Neural progenitor cell (in vitro differentiated cells): ENCODE measurements around the gene GASK1A. TPM values are rescaled to one million over a fixed set of nuclear protein-coding genes. Genes with fewer than 3 reads are reported as not detected.

Experiments used
- DNase-seq: peaks from one replicate; pipeline ENCODE4 v3.0.0-alpha.2; 2016; ENCODE audit warnings: low spot score
- H2AFZ ChIP-seq: fragments of 200-600 bp; sonication (generic); replicated peaks from 2 replicates; pipeline ENCODE4 v1.6.1; 2016; ENCODE audit warnings: antibody characterized with exemption
- H3F3A ChIP-seq: fragments of 200-600 bp; sonication (generic); 2 replicates; pipeline ENCODE4 v1.6.1; 2016; ENCODE audit warnings: antibody characterized with exemption, low read depth
- H3K27ac ChIP-seq: fragments of 200-600 bp; sonication (generic); 2 replicates; pipeline ENCODE4 v1.5.1; 2016; ENCODE audit warnings: mild to moderate bottlenecking
- H3K27me3 ChIP-seq: fragments of 200-600 bp; sonication (generic); 2 replicates; pipeline ENCODE4 v1.6.1; 2016; ENCODE audit warnings: mild to moderate bottlenecking, moderate library complexity
- H3K36me3 ChIP-seq: fragments of 200-600 bp; sonication (generic); 2 replicates; pipeline ENCODE4 v1.5.1; 2016
- H3K4me1 ChIP-seq: fragments of 200-600 bp; sonication (generic); 2 replicates; pipeline ENCODE4 v1.6.1; 2016; ENCODE audit warnings: mixed run types
- H3K4me2 ChIP-seq: fragments of 200-600 bp; sonication (generic); 2 replicates; pipeline ENCODE4 v1.6.1; 2016
- H3K4me3 ChIP-seq: fragments of 200-600 bp; sonication (generic); 2 replicates; pipeline ENCODE4 v1.5.1; 2016
- H3K79me2 ChIP-seq: fragments of 200-600 bp; sonication (generic); 2 replicates; pipeline ENCODE4 v1.6.1; 2016; ENCODE audit warnings: low read depth
- H3K9ac ChIP-seq: fragments of 200-600 bp; sonication (generic); 2 replicates; pipeline ENCODE4 v1.6.1; 2016
- H3K9me3 ChIP-seq: fragments of 200-600 bp; sonication (generic); 2 replicates; pipeline ENCODE4 v1.5.1; 2016; ENCODE audit warnings: low read depth
- H4K20me1 ChIP-seq: fragments of 200-600 bp; sonication (generic); 2 replicates; pipeline ENCODE4 v1.6.1; 2016; ENCODE audit warnings: low read depth
- H3K27ac Mint-ChIP-seq: 3 replicates; pipeline ENCODE4 v1.8.0; 2021; ENCODE audit warnings: mixed read lengths
- H3K27me3 Mint-ChIP-seq: 2 replicates; pipeline ENCODE4 v1.8.0; 2022; ENCODE audit warnings: low read depth, mild to moderate bottlenecking, inconsistent platforms, moderate library complexity, mixed read lengths; ENCODE audit not compliant: insufficient read depth
- H3K36me3 Mint-ChIP-seq: 3 replicates; pipeline ENCODE4 v1.8.0; 2021; ENCODE audit warnings: mixed read lengths
- H3K4me1 Mint-ChIP-seq: 3 replicates; pipeline ENCODE4 v1.8.0; 2021; ENCODE audit warnings: mixed read lengths
- H3K4me3 Mint-ChIP-seq: 3 replicates; pipeline ENCODE4 v1.8.0; 2021; ENCODE audit warnings: mild to moderate bottlenecking, moderate library complexity, mixed read lengths
- H3K9me3 Mint-ChIP-seq: 3 replicates; pipeline ENCODE4 v1.8.0; 2020; ENCODE audit warnings: mixed read lengths
- EZH2 ChIP-seq: fragments of 200-600 bp; sonication (generic); IDR thresholded peaks from 2 replicates; pipeline ENCODE4 v1.6.1; 2017; ENCODE audit warnings: antibody characterized with exemption, mild to moderate bottlenecking, moderate library complexity
- EZH2phosphoT487 ChIP-seq: fragments of 200-600 bp; sonication (generic); IDR thresholded peaks from 2 replicates; pipeline ENCODE4 v1.6.1; 2017; ENCODE audit warnings: antibody characterized with exemption
- total RNA-seq: library from RNA; depleted of rRNA; stranded (reverse); fragments of >200 nt; gene quantifications from 2 replicates; pipeline ENCODE4 v1.2.3, GENCODE V29; 2015; ENCODE audit warnings: low replicate concordance
- TF ChIP-seq, protein P1 (sequence below): fragments of 200-600 bp; sonication (generic); IDR thresholded peaks from 2 replicates; pipeline ENCODE4 v1.5.1; 2017; ENCODE audit warnings: antibody characterized with exemption, mild to moderate bottlenecking

GASK1A gene
- total RNA-seq, 1 donor from 2014 or later = 3.9 TPM

DNA sequence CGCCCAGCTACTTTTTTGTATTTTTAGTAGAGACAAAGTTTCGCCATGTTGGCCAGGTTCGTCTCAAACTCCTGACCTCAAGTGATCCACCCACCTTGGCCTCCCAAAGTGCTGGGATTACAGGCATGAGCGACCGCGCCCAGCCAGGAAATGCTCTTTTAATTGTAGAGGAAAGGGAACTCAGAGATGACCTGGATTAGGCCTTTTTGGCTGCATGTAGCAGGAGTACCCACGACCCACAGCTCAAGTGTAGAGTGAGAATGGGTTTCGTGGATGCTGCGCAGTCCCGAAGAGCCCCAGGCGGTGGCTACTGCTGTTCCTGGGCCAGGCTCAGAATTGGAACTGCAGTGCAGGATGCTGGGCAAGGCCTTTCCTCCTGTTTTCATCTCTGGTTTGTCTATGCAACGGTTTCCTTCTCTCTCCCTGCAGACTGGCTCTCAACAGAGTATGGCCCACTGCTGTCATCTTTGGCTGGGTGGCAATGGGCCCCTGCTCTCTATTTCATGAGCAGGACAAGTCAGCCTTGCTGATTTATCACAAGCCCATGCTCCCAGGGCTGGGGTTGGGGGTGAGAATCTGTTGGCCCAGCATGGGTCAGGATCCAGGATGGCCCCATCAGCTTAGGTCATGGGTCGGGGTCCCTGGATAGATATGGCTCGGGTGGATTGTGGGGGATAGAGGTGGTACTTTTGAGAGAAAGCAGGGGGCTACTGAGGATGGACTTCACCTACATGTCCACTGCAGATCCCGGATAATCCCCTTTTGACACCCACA, 51.2 kb downstream of the GASK1A start:
- Mint-ChIP-seq H3K27me3 (peaks cover 5% of the 10 kb centered on the region), H3K36me3 (no peaks in the 10 kb centered on the region), H3K4me1 (no peaks in the 10 kb centered on the region), H3K9me3 (no peaks in the 10 kb centered on the region), H3K27ac (no peak overlapping the region), H3K4me3 (no peak overlapping the region)
- no peak overlapping the region for H3K27ac ChIP-seq
- peaks cover 5% of the 10 kb centered on the region for H3K4me1 ChIP-seq
- H2AFZ ChIP-seq = no peak overlapping the region
- H3F3A ChIP-seq = no peaks in the 10 kb centered on the region
- H3K9ac ChIP-seq = no peak overlapping the region
- TF ChIP-seq EZH2phosphoT487 (no peak), EZH2 (no peak)
- TF ChIP-seq, protein P1, sequence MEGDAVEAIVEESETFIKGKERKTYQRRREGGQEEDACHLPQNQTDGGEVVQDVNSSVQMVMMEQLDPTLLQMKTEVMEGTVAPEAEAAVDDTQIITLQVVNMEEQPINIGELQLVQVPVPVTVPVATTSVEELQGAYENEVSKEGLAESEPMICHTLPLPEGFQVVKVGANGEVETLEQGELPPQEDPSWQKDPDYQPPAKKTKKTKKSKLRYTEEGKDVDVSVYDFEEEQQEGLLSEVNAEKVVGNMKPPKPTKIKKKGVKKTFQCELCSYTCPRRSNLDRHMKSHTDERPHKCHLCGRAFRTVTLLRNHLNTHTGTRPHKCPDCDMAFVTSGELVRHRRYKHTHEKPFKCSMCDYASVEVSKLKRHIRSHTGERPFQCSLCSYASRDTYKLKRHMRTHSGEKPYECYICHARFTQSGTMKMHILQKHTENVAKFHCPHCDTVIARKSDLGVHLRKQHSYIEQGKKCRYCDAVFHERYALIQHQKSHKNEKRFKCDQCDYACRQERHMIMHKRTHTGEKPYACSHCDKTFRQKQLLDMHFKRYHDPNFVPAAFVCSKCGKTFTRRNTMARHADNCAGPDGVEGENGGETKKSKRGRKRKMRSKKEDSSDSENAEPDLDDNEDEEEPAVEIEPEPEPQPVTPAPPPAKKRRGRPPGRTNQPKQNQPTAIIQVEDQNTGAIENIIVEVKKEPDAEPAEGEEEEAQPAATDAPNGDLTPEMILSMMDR = no peak
- DNase-seq = no peak
- H3K4me2 ChIP-seq = no peak overlapping the region
- no peaks in the 10 kb centered on the region for H3K79me2 ChIP-seq
- no peaks in the 10 kb centered on the region for H3K9me3 ChIP-seq
- no peaks in the 10 kb centered on the region for H4K20me1 ChIP-seq
- no peak overlapping the region for H3K4me3 ChIP-seq
- H3K27me3 ChIP-seq = no peaks in the 10 kb centered on the region
- no peaks in the 10 kb centered on the region for H3K36me3 ChIP-seq

DNA sequence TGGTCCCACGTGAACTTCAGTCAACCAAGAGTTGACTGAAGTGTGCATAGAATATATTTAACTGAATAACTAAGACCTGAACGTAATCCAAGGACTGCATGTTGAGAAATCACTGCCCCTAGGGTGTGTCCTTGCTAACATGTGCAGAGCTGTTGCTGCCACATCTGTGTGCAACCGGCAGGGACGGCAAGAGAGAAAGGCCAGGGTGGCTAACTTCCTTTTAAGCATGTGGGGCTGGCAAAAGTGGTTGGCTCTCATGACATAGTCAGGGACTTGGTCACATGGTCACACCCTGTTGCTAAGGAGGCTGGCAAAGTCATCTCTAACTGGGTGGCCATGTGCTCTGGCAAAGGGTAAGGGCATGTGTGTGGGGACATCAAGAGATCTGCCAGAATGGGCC, 52.4 kb downstream of the GASK1A start:
- no peaks in the 10 kb centered on the region for H3K27me3 ChIP-seq
- H3K79me2 ChIP-seq = no peaks in the 10 kb centered on the region
- Mint-ChIP-seq H3K27me3 (peaks cover 3% of the 10 kb centered on the region), H3K36me3 (no peaks in the 10 kb centered on the region), H3K4me3 (no peak overlapping the region), H3K4me1 (no peaks in the 10 kb centered on the region), H3K9me3 (no peaks in the 10 kb centered on the region), H3K27ac (no peak overlapping the region)
- H3K9me3 ChIP-seq = no peaks in the 10 kb centered on the region
- no peaks in the 10 kb centered on the region for H4K20me1 ChIP-seq
- H3K4me2 ChIP-seq = no peak overlapping the region
- no peak overlapping the region for H3K27ac ChIP-seq
- H2AFZ ChIP-seq = no peak overlapping the region
- H3F3A ChIP-seq = no peaks in the 10 kb centered on the region
- TF ChIP-seq, protein P1 = no peak
- TF ChIP-seq EZH2phosphoT487 (no peak), EZH2 (no peak)
- no peaks in the 10 kb centered on the region for H3K36me3 ChIP-seq
- no peak overlapping the region for H3K9ac ChIP-seq
- DNase-seq = no peak
- no peak overlapping the region for H3K4me3 ChIP-seq
- H3K4me1 ChIP-seq = no peaks in the 10 kb centered on the region

DNA sequence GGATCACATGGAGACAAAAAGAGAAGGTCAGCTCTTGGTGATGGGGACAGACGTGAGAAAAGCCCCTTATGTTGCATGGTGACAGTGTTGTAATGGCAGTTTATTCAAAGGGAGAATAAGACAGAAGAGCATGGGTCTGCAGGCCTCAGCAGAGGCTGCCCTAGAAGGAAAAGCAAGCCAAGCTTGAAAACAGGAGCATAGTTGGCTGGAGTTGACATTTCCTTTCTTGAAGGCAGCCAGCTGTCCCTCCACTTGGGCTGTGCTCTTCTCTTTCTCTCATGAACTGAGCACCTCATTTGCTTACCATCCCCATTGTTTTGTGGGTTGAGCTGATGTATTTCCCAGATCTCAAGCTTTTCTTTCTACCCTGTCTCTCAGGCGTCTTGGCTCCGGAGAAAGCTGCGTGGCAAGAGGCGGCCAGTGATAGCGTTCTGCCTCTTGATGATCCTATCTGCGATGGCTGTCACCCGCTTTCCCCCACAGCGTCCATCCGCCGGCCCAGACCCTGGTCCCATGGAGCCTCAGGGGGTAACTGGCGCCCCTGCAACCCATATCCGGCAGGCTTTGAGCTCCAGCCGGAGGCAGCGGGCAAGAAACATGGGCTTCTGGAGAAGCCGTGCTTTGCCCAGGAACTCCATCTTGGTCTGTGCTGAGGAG, 52.9 kb downstream of the GASK1A start:
- H3F3A ChIP-seq = no peaks in the 10 kb centered on the region
- H3K27me3 ChIP-seq = no peaks in the 10 kb centered on the region
- no peaks in the 10 kb centered on the region for H4K20me1 ChIP-seq
- Mint-ChIP-seq H3K9me3 (no peaks in the 10 kb centered on the region), H3K27ac (no peak overlapping the region), H3K4me3 (no peak overlapping the region), H3K36me3 (no peaks in the 10 kb centered on the region), H3K27me3 (peaks cover 3% of the 10 kb centered on the region), H3K4me1 (no peaks in the 10 kb centered on the region)
- H3K4me1 ChIP-seq = no peaks in the 10 kb centered on the region
- H3K79me2 ChIP-seq = no peaks in the 10 kb centered on the region
- no peak overlapping the region for H3K4me2 ChIP-seq
- H3K9ac ChIP-seq = no peak overlapping the region
- no peak overlapping the region for H2AFZ ChIP-seq
- H3K4me3 ChIP-seq = no peak overlapping the region
- TF ChIP-seq, protein P1 = no peak
- TF ChIP-seq EZH2 = no peak
- TF ChIP-seq EZH2phosphoT487 = no peak
- no peaks in the 10 kb centered on the region for H3K9me3 ChIP-seq
- H3K36me3 ChIP-seq = no peaks in the 10 kb centered on the region
- no peak for DNase-seq
- H3K27ac ChIP-seq = no peak overlapping the region
